HUDEP-2 (cell line): ENCODE measurements around the gene AATK.

Experiments
- DNase-seq, 76 experiments: peaks; one replicate each; lab custom pipeline; 2025; ENCODE audit not compliant: unreplicated experiment in 76 of 76; lab: John Stamatoyannopoulos, UW

The AATK gene

GRCh38 chr17:81197409-81197795, 31.4 kb upstream of the AATK start:
- DNase-seq = no peak

- DNase-seq = no peak
These were observed 30.7 kb upstream of the AATK start for GRCh38 chr17:81196505-81197408.

- DNase-seq = no peak
These were observed 30.0 kb upstream of the AATK start for GRCh38 chr17:81195941-81196495.

GRCh38 chr17:81194941-81195901, 29.2 kb upstream of the AATK start:
- no peak for DNase-seq

- no peak for DNase-seq
These were observed 28.3 kb upstream of the AATK start for GRCh38 chr17:81194225-81194760.

- peak in 4 of 76 experiments; percentile 2 to 41 (median 13) for DNase-seq
These were observed 27.6 kb upstream of the AATK start for GRCh38 chr17:81193470-81194224.

- DNase-seq = no peak
These were observed 27.0 kb upstream of the AATK start for GRCh38 chr17:81193051-81193410.

GRCh38 chr17:81192386-81193050, 26.5 kb upstream of the AATK start:
- DNase-seq = no peak

- DNase-seq = no peak
These were observed 25.6 kb upstream of the AATK start for GRCh38 chr17:81191646-81192045.

- no peak for DNase-seq
These were observed 25.1 kb upstream of the AATK start for GRCh38 chr17:81191116-81191515.

- DNase-seq = no peak
These were observed 24.6 kb upstream of the AATK start for GRCh38 chr17:81190591-81190990.

GRCh38 chr17:81189670-81190530, 23.9 kb upstream of the AATK start:
- DNase-seq = no peak

GRCh38 chr17:81189016-81189415, 23.0 kb upstream of the AATK start:
- no peak for DNase-seq

- no peak for DNase-seq
These were observed 22.4 kb upstream of the AATK start for GRCh38 chr17:81188491-81188840.

GRCh38 chr17:81187586-81188490, 21.8 kb upstream of the AATK start:
- DNase-seq = no peak

GRCh38 chr17:81187120-81187519, 21.1 kb upstream of the AATK start:
- no peak for DNase-seq

- DNase-seq = no peak
These were observed 20.2 kb upstream of the AATK start for GRCh38 chr17:81186203-81186602.

- no peak for DNase-seq
These were observed 18.5 kb upstream of the AATK start for GRCh38 chr17:81184555-81184954.
